ENCODE data around the gene BCKDHB.

BCKDHB gene

GRCh38 chr6:80126657-80127345, 20.3 kb downstream of the BCKDHB start:
- Mint-ChIP-seq H3K9me3 (peaks cover 26% of the 10 kb centered on the region), H3K36me3 (ENCODE audit: low read depth) (peaks cover 51% of the 10 kb centered on the region), H3K4me1 (peaks cover 20% of the 10 kb centered on the region), H3K27ac (no peak overlapping the region), H3K4me3 (no peak overlapping the region), H3K27me3 (ENCODE audit: low read depth) (no peaks in the 10 kb centered on the region)
- no peak for TF ChIP-seq CTCF (IDR thresholded peaks at IDR 0.05; ENCODE audit: unreplicated experiment in 3 of 3)

- no peak overlapping the region for H3K27ac Mint-ChIP-seq
- H3K9me3 Mint-ChIP-seq: peaks cover 8% of the 10 kb centered on the region
- no peaks in the 10 kb centered on the region for H3K27me3 Mint-ChIP-seq (ENCODE audit: low read depth)
- H3K4me1 Mint-ChIP-seq: peaks cover 35% of the 10 kb centered on the region
- H3K36me3 Mint-ChIP-seq (ENCODE audit: low read depth): peaks cover 42% of the 10 kb centered on the region
- no peak overlapping the region for H3K4me3 Mint-ChIP-seq
- TF ChIP-seq CTCF (IDR thresholded peaks at IDR 0.05; ENCODE audit: unreplicated experiment in 3 of 3): no peak
Observed at GRCh38 chr6:80129485-80129884, 23.0 kb downstream of the BCKDHB start.

- H3K9me3 Mint-ChIP-seq: peaks cover 7% of the 10 kb centered on the region
- no peaks in the 10 kb centered on the region for H3K27me3 Mint-ChIP-seq (ENCODE audit: low read depth)
Observed at GRCh38 chr6:80133020-80133419, 26.5 kb downstream of the BCKDHB start.

GRCh38 chr6:80134065-80134464, 27.6 kb downstream of the BCKDHB start:
- Mint-ChIP-seq H3K4me3 (no peak overlapping the region), H3K4me1 (peaks cover 15% of the 10 kb centered on the region), H3K27ac (no peak overlapping the region), H3K9me3 (peaks cover 7% of the 10 kb centered on the region), H3K27me3 (ENCODE audit: low read depth) (no peaks in the 10 kb centered on the region), H3K36me3 (ENCODE audit: low read depth) (peaks cover 48% of the 10 kb centered on the region)
- no peak for TF ChIP-seq CTCF (IDR thresholded peaks at IDR 0.05; ENCODE audit: unreplicated experiment in 3 of 3)

More at GRCh38 chr6:80133020-80133419, 26.5 kb downstream of the BCKDHB start:
- TF ChIP-seq CTCF (IDR thresholded peaks at IDR 0.05; ENCODE audit: unreplicated experiment in 3 of 3): peak; percentile 57 to 63 (median 60)
- H3K4me1 Mint-ChIP-seq: peaks cover 21% of the 10 kb centered on the region
- H3K36me3 Mint-ChIP-seq (ENCODE audit: low read depth): peaks cover 50% of the 10 kb centered on the region
- peak overlapping the region; percentile 27 to 52 (median 37) for H3K27ac Mint-ChIP-seq
- no peak overlapping the region for H3K4me3 Mint-ChIP-seq

GRCh38 chr6:80142586-80142985, 36.1 kb downstream of the BCKDHB start:
- no peak for TF ChIP-seq CTCF (IDR thresholded peaks at IDR 0.05; ENCODE audit: unreplicated experiment in 3 of 3)
- Mint-ChIP-seq H3K27ac (peak overlapping the region in 2 of 3 experiments; percentile 7 to 75), H3K36me3 (ENCODE audit: low read depth) (peaks cover 33% of the 10 kb centered on the region), H3K4me3 (peak overlapping the region in 1 of 3 experiments; percentile 12), H3K27me3 (ENCODE audit: low read depth) (no peaks in the 10 kb centered on the region), H3K9me3 (peaks cover 8% of the 10 kb centered on the region), H3K4me1 (peaks cover 29% of the 10 kb centered on the region)

- Mint-ChIP-seq H3K36me3 (ENCODE audit: low read depth) (peaks cover 31% of the 10 kb centered on the region), H3K27ac (peak overlapping the region in 2 of 3 experiments; percentile 7 to 75), H3K9me3 (peaks cover 8% of the 10 kb centered on the region), H3K27me3 (ENCODE audit: low read depth) (no peaks in the 10 kb centered on the region), H3K4me1 (peaks cover 29% of the 10 kb centered on the region), H3K4me3 (no peak overlapping the region)
- TF ChIP-seq CTCF (IDR thresholded peaks at IDR 0.05; ENCODE audit: unreplicated experiment in 3 of 3): no peak
Observed at GRCh38 chr6:80143419-80143937, 37.0 kb downstream of the BCKDHB start.
